HEK293T (cell line): ENCODE results near the gene BTG4.

Source experiments
- ARNT ChIP-seq: fragments of 450-650 bp; IDR thresholded peaks from 2 replicates; pipeline ENCODE4 v1.6.1; 2017; ENCODE audit warnings: mild to moderate bottlenecking
- BHLHE40 ChIP-seq: fragments of 450-650 bp; IDR thresholded peaks from 2 replicates; pipeline ENCODE4 v1.6.1; 2016; ENCODE audit warnings: mild to moderate bottlenecking, moderate library complexity, borderline replicate concordance
- CTBP1 ChIP-seq: fragments of 450-650 bp; IDR thresholded peaks from 2 replicates; pipeline ENCODE4 v1.6.1; 2016; ENCODE audit warnings: borderline replicate concordance
- ELF4 ChIP-seq: fragments of 450-650 bp; IDR thresholded peaks from 2 replicates; pipeline ENCODE4 v1.6.1; 2017; ENCODE audit warnings: antibody characterized with exemption
- FOXK2 ChIP-seq: fragments of 450-650 bp; IDR thresholded peaks from 2 replicates; pipeline ENCODE4 v1.6.1; 2016; ENCODE audit warnings: mild to moderate bottlenecking
- HDGF ChIP-seq: fragments of 450-650 bp; IDR thresholded peaks from 2 replicates; pipeline ENCODE4 v1.6.1; 2017; ENCODE audit warnings: antibody characterized with exemption, borderline replicate concordance
- L3MBTL2 ChIP-seq: fragments of 450-650 bp; conservative IDR thresholded peaks from 2 replicates; pipeline ENCODE4 v1.6.1; 2016; ENCODE audit warnings: mild to moderate bottlenecking
- LEF1 ChIP-seq: fragments of 450-650 bp; IDR thresholded peaks from 2 replicates; pipeline ENCODE4 v1.6.1; 2017; ENCODE audit warnings: mild to moderate bottlenecking, borderline replicate concordance
- NFRKB ChIP-seq: fragments of 450-650 bp; IDR thresholded peaks from 2 replicates; pipeline ENCODE4 v1.6.1; 2016; ENCODE audit warnings: mild to moderate bottlenecking, moderate library complexity
- SP1 ChIP-seq: fragments of 450-650 bp; IDR thresholded peaks from 2 replicates; pipeline ENCODE4 v1.6.1; 2017
- SUZ12 ChIP-seq: fragments of 450-650 bp; IDR thresholded peaks from 2 replicates; pipeline ENCODE4 v1.6.1; 2016; ENCODE audit warnings: mild to moderate bottlenecking
- TARDBP ChIP-seq: fragments of 450-650 bp; IDR thresholded peaks from 2 replicates; pipeline ENCODE4 v1.6.1; 2016
- TF ChIP-seq, protein P1 (sequence below): fragments of 450-650 bp; IDR thresholded peaks from 2 replicates; pipeline ENCODE4 v1.6.1; 2016

DNA sequence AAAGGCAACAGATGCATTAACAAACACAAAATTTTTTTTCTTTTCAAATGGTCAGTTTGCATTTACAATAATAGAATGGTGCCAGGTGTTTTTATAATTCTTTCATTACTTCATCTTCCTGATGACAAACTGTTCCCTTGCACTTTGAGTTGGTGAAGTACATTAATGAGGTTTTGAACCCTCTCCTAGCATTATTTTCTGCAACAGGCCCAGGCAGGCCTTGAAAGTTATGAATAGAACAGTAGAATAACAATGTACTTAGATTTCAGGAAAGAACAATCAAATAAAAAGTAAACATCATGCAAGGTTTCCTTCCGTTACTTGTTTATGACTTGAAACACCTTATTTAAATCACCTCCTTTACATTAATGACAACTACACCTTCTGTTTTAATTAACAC is 9.6 kb downstream of the BTG4 start:
- TF ChIP-seq BHLHE40 (no peak), HDGF (no peak), CTBP1 (no peak), ARNT (no peak), L3MBTL2 (no peak), NFRKB (no peak), SUZ12 (no peak), ELF4 (no peak), TARDBP (no peak), LEF1 (no peak), FOXK2 (no peak), SP1 (no peak)
- TF ChIP-seq, protein P1, sequence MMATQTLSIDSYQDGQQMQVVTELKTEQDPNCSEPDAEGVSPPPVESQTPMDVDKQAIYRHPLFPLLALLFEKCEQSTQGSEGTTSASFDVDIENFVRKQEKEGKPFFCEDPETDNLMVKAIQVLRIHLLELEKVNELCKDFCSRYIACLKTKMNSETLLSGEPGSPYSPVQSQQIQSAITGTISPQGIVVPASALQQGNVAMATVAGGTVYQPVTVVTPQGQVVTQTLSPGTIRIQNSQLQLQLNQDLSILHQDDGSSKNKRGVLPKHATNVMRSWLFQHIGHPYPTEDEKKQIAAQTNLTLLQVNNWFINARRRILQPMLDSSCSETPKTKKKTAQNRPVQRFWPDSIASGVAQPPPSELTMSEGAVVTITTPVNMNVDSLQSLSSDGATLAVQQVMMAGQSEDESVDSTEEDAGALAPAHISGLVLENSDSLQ: no peak
